Mesodermal cell (in vitro differentiated cells): ENCODE results near the gene CD180.

Source experiments
- H3K27ac ChIP-seq: 2 replicates; pipeline ENCODE4 v1.7.0; 2013; ENCODE audit warnings: mild to moderate bottlenecking, low read depth, low read length, moderate library complexity; ENCODE audit not compliant: severe bottlenecking
- H3K36me3 ChIP-seq: 2 replicates; pipeline ENCODE4 v1.7.1; 2013; ENCODE audit warnings: mild to moderate bottlenecking, low read length, moderate library complexity; ENCODE audit not compliant: control insufficient read depth, insufficient read depth
- H3K4me1 ChIP-seq: one replicate; pipeline ENCODE4 v1.7.1; 2013; ENCODE audit warnings: mild to moderate bottlenecking, low read length; ENCODE audit not compliant: insufficient read depth, control insufficient read depth, poor library complexity, severe bottlenecking
- H3K4me3 ChIP-seq: 2 replicates; pipeline ENCODE4 v1.7.0; 2013; ENCODE audit warnings: low read length, control low read depth, mild to moderate bottlenecking; ENCODE audit not compliant: insufficient read depth, poor library complexity, severe bottlenecking; ENCODE audit errors: extremely low read depth
- H3K9me3 ChIP-seq: 2 replicates; pipeline ENCODE4 v1.7.1; 2013; ENCODE audit warnings: mild to moderate bottlenecking, low read length, moderate library complexity; ENCODE audit not compliant: control insufficient read depth
- WGBS, 2 experiments: methylation state at CpG; one replicate each; pipeline ENCODE4 v1.1.5; 2013; ENCODE audit warnings: missing lambda C conversion rate in 2 of 2; ENCODE audit not compliant: insufficient coverage in 2 of 2; 5-methylcytosine and 5-hydroxymethylcytosine counted together

CD180 gene

DNA sequence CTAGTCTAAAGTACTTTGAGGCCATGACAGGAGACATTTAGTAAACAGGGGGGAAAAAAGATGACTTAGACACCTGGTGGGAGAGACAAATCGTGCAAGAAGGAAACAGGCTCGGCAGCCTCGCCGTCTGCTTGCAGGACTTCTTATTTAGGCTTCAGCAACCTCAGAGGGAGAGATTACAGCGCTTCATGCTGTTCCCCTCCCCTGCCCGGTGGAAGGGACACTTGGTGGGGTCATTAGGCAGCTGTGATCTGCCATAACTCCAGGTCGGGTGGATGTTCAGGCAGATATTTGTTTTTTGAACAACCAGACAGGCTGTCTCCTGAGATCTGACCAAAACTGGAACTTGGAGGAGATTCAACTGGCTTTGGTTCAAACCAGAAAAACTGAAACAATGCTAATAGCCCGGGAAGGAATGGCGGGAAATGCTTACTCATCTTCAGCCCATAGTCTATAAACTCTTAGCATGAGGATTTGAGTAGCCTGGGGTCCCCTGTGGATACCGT lies 38.1 kb upstream of the CD180 start:
- no peak overlapping the region for H3K27ac ChIP-seq
- H3K4me1 ChIP-seq: peaks cover 5% of the 10 kb centered on the region
- WGBS, 2 experiments: 86 to 97% methylated on average over 8 of the region's 10 CpGs
- no peaks in the 10 kb centered on the region for H3K9me3 ChIP-seq
- H3K36me3 ChIP-seq: no peaks in the 10 kb centered on the region
- no peak overlapping the region for H3K4me3 ChIP-seq

DNA sequence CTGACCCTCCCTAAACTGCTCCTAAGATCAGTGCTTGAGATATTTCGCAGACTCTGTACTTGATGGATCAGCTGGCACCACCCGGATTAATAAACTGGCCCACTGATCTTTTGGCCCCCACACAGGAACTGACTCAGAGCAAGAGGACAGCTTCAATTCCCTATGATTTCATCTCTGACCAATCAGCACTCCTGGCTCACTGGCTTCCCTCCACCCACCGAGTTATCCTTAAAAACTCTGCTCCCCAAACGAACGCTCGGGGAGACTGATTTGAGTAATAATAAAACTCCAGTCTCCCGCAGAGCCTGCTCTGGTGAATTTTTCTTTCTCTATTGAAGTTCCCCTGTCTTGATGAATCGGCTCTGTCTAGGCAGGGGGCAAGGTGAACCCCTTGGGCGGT lies 36.5 kb upstream of the CD180 start:
- no peaks in the 10 kb centered on the region for H3K9me3 ChIP-seq
- H3K4me1 ChIP-seq: peaks cover 5% of the 10 kb centered on the region
- no peak overlapping the region for H3K27ac ChIP-seq
- H3K36me3 ChIP-seq: no peaks in the 10 kb centered on the region
- WGBS, 2 experiments: 43 to 48% methylated on average over 2 to 4 of the region's 9 CpGs
- no peak overlapping the region for H3K4me3 ChIP-seq

DNA sequence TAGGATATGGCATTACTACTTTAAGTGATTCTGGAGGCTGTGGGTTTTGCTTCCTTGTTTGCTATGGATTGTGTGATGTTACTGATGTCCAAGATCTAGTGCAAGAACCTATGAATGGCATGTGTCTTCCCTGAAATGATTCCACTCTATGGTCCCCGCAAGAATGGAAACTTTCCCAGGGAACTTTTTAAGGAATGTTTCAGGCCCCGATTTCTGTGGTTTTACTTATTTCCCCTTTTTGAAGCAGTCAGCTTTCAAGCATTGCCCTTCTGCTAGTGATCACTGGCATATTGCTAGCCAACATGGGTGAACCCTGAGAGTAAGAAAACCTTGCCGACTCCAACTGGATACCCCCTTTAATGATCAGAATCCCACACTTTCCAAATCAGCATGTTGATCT lies 26.6 kb upstream of the CD180 start:
- 85 to 97% methylated on average over 3 of the region's 3 CpGs for WGBS, 2 experiments
- no peaks in the 10 kb centered on the region for H3K36me3 ChIP-seq
- no peaks in the 10 kb centered on the region for H3K9me3 ChIP-seq
- H3K4me1 ChIP-seq: no peaks in the 10 kb centered on the region
- H3K27ac ChIP-seq: no peak overlapping the region
- H3K4me3 ChIP-seq: no peak overlapping the region

DNA sequence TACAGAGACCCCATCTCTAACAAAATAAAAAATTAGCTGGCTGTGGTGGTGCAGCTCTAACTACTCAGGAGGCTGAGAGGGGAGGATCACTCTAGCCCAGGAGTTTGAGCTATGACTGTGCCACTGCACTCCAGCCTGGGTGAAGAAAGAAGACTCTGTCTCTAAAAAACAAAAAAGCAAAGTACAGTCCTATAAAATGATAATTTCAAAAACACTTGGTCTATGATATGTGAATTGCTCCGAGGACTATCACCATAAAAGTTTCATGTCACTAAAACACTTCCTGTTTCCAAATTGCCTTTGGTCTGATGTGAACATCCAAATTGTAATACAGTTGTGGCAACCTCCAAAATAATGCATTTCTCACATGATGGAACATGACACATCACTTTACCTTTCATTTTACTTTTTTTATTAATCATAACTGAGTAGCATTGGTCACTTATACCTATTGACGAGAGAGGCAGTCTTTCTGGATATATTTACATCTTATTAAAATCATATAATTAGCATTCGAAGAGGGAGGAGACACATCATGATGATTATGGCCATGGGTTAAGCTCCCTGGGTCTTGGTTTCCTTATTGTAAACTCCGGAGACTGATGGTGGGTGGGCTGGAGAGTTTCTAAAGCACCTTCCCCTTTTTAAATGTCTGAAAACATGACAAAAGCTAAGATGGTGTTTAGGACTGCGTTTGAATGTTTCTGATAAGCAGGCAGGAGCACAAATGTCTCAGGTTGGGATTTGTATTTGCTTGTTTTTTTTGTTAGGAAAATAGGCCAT lies 25.8 kb upstream of the CD180 start:
- H3K27ac ChIP-seq: no peak overlapping the region
- no peaks in the 10 kb centered on the region for H3K9me3 ChIP-seq
- H3K36me3 ChIP-seq: no peaks in the 10 kb centered on the region
- H3K4me3 ChIP-seq: no peak overlapping the region
- 86 to 100% methylated on average over 1 of the region's 5 CpGs for WGBS, 2 experiments
- no peaks in the 10 kb centered on the region for H3K4me1 ChIP-seq

DNA sequence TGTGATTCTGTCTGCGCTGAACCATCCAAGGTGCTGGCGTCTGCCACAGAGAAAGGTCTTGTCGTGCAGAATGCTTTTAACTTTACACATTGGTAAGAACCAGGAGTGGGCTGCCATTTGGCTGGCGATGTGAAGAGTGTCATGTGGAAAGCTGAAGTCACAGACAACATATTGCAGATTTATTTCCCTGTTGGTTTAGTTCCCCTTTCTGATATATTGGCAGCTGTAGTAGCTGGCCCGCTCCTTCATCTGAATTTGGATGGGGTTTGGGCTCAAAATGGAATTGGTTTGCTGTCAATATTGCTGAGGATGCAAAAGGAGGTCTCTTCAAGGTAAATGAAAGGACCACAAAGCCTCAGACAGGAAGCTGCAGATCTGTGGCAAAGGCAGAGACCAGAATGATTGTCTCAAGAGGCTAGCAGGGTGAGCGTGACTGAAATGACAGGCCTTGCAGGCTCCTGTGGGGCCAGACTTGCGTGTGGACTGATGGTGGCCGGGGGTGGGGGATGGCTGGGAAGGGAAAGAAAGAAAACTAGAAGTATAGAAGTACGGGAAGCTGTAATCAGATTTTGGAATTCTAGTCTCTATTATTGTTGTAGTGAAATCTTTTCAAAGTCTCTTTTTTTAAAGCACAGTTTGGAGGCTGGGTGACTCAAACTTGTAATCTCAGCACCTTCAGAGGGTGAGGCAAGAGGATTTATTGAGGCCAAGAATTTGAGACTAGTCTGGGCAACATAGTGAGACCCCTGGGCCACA lies 25.1 kb upstream of the CD180 start:
- H3K4me3 ChIP-seq: no peak overlapping the region
- H3K36me3 ChIP-seq: no peaks in the 10 kb centered on the region
- WGBS, 2 experiments: 89 to 91% methylated on average over 8 to 9 of the region's 9 CpGs
- H3K4me1 ChIP-seq: no peaks in the 10 kb centered on the region
- H3K9me3 ChIP-seq: no peaks in the 10 kb centered on the region
- H3K27ac ChIP-seq: no peak overlapping the region

DNA sequence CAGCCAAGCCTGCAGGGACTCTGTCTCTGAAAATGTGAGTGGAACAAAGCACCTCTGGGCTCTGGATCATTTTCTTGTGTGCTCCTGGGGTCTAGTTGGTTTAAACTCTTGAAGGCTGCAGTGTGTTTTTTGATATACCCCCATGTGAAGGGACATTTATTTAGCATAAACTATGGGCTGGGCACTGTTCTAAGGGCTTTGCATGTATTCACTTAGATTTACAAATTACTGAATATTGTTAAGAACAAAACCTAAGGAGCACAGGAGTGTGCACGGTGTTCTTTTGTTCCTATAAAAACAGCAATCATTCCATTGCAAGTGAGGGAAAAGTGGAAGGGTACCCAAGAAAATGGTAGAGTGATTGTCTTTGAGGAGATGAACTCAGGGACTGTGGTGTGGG lies 20.0 kb upstream of the CD180 start:
- H3K27ac ChIP-seq: no peak overlapping the region
- no peaks in the 10 kb centered on the region for H3K36me3 ChIP-seq
- no peaks in the 10 kb centered on the region for H3K9me3 ChIP-seq
- WGBS, 2 experiments: no CpG with 5 or more reads among the region's 1 CpG
- no peak overlapping the region for H3K4me3 ChIP-seq
- H3K4me1 ChIP-seq: peaks cover 7% of the 10 kb centered on the region

DNA sequence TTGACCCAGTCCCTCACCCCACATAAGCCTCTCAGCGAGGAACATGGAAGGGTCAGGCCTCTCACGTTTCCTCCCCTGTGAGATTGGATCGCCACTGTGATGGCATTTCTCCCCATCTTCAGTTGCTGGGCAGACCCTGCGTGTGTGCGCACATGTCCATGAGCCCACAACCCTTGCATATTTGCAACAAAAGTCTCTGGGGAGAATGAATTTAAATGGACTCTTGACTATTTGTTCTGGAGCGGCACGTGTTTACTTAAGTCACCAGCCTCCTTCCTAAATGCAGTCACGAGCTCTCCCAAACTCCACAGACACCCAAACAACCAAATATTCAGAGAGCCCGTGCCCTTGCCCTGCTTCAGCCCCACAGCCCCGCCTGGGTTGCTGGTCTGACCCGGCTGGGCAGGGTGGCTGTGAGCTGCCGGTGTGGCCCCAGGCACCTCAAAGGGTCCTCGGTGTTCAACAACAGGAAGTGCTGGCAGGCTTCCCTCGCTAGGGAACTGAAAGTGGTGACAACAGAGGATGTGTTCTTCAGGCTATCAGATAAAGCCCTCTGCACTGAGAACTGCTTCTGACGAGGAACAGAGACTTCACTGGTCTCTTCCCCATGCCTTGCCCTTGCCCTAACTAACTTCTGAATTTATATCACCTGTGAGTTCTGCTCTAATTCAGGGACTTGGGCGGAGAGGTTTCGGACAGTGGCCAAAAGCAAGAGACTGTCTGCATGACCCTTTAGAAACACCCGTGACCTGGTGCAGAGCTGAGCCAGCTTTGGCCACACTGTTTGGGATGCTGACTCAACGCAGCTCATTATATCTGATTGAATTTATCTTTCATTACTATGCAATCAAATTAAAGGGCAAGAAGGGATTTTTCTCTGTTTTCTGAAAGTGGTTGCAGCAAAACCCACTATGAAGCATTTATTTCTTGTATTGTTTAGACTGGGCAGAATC lies 19.2 kb upstream of the CD180 start:
- 75 to 81% methylated on average over 13 to 17 of the region's 19 CpGs for WGBS, 2 experiments
- H3K27ac ChIP-seq: no peak overlapping the region
- peaks cover 7% of the 10 kb centered on the region for H3K4me1 ChIP-seq
- H3K9me3 ChIP-seq: no peaks in the 10 kb centered on the region
- H3K36me3 ChIP-seq: no peaks in the 10 kb centered on the region
- H3K4me3 ChIP-seq: no peak overlapping the region

DNA sequence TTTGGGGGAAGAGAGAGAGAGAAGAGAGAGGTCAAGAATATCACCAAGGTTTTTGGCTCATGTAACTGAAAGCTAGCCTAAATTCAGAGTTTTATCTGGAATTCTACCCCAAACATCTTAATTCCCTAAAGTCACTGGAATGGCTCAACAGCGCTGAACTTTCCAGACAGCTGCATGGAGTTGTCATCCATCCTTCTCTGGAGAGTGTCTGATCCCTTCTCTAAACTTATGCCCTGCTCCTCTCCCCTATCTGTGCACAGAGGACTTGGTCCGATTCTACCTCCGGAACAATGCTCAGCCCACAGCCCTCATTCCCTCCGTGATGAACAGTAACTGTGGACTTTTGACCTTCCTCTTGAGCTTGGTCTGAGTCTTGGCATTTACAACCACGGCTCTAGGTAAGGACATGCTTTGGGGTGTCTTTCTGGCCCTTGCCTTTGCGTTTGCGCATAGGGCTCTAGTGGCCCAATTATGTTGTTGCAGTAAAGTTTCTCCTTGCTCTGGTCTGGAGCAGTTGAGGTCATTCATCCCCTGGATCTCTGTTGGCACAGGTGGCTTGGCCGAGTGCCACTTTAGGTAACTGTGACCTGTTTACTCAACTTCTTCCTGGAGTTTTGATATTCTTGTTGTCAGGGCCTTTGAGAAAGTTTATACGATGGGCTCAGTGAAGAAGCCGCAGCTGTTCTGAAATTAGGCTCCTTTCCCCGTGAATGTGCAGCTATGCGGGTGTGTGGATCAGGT lies 18.3 kb upstream of the CD180 start:
- Histone ChIP-seq H3K4me1 (peaks cover 7% of the 10 kb centered on the region), H3K9me3 (no peaks in the 10 kb centered on the region), H3K4me3 (no peak overlapping the region), H3K27ac (no peak overlapping the region), H3K36me3 (no peaks in the 10 kb centered on the region)
- WGBS, 2 experiments: 96 to 97% methylated on average over 9 to 10 of the region's 12 CpGs

DNA sequence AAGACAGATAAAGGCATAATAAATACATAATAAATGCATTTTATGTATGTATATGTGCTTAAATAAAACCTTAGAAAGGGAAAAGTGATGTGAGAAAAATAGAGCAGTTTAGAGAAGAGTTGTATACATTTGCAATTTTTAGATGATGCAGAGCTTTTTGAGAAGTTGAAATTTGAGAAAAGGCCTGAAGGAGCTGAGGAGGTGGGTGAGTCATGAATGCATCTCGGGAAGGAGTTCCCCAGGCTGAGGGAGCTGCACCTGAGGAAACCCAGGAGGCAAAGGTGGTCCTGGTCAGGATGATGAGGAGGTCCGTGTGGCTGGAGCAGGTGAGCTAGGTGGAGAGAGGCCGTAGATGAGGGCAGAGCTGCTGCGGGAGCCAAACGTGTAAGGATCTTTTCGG lies 17.4 kb upstream of the CD180 start:
- no peak overlapping the region for H3K27ac ChIP-seq
- no peaks in the 10 kb centered on the region for H3K9me3 ChIP-seq
- H3K4me3 ChIP-seq: no peak overlapping the region
- peaks cover 10% of the 10 kb centered on the region for H3K4me1 ChIP-seq
- WGBS, 2 experiments: 95 to 100% methylated on average over 5 to 6 of the region's 6 CpGs
- no peaks in the 10 kb centered on the region for H3K36me3 ChIP-seq

DNA sequence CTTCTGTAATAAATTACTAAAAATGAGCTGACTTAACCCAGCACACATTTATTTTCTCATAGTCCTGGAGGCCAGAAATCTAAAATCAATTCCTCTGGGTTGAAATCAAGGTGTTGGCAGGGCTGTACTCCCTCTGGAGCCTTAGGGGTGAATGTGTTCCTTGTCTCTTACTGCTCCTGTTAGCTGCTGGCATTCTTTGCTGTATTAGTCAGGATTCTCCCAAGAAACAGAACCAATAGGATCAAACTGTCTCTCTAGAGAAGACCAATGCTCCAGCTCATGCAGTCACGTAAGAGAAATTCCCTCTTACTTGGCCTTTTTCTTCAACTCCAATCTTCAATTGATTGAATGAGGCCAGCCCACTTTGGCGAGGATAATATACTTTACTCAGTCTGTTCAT lies 15.3 kb upstream of the CD180 start:
- WGBS, 2 experiments: 45 to 94% methylated on average over 1 to 2 of the region's 2 CpGs
- Histone ChIP-seq H3K4me1 (peaks cover 12% of the 10 kb centered on the region), H3K9me3 (no peaks in the 10 kb centered on the region), H3K36me3 (no peaks in the 10 kb centered on the region), H3K4me3 (no peak overlapping the region), H3K27ac (no peak overlapping the region)
